HG03045 (cell line): ENCODE results near the gene RNU4-1.
A peak's percentile ranks its signal among the peaks of the same experiment; 100 is the strongest.
"Not testable (repeated sequence)": the region's sequence is repeated elsewhere in the genome, so short reads cannot be mapped to it uniquely, and the experiment has no call there.

ENCODE experiments used
- ATAC-seq: cut with Tn5 transposase; IDR thresholded peaks from one replicate; pipeline ENCODE4 v1.9.1; 2021; ENCODE audit warnings: mild to moderate bottlenecking, moderate library complexity; ENCODE audit not compliant: unreplicated experiment

The RNU4-1 gene

DNA sequence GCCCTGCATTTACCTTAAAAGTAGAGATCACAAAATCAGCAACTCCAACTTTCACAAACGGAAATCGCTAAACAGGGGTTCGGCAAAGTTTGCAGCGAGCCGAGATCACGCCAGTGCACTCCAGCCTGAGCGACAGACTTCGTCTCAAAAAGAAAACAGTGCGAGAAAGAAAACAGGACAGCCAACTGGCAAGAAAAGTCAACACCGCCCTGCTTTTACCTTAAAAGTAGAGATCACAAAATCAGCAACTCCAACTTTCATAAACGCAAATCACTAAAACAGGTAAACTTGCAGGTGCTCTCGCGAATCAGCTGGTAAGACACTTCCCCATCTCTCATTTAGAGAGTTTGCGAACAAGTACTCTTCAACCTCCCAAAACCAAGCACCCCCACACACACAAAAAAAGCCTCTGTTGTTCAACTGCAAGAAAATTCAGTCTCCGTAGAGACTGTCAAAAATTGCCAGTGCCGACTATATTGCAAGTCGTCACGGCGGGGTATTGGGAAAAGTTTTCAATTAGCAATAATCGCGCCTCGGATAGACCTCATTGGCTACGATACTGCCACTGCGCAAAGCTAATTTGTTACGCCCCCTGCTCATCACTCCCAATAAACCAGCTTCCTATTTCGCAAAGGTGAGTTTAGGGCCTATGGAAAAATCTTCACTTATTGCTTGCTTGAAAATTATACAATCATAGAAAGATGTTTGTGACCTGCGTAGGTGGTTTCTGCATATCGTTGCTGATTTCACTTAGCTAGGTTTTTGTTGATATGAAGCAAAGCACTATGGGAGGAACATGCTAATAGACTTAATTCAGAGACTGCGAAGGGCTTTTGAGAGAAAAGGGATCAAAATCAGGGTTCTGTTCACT is at the start of gene RNU4-1:
Gene RNU4-1 (minus strand): TSS at position 577 of the 871 bp plus-strand sequence.
- peak; percentile 43 for ATAC-seq

DNA sequence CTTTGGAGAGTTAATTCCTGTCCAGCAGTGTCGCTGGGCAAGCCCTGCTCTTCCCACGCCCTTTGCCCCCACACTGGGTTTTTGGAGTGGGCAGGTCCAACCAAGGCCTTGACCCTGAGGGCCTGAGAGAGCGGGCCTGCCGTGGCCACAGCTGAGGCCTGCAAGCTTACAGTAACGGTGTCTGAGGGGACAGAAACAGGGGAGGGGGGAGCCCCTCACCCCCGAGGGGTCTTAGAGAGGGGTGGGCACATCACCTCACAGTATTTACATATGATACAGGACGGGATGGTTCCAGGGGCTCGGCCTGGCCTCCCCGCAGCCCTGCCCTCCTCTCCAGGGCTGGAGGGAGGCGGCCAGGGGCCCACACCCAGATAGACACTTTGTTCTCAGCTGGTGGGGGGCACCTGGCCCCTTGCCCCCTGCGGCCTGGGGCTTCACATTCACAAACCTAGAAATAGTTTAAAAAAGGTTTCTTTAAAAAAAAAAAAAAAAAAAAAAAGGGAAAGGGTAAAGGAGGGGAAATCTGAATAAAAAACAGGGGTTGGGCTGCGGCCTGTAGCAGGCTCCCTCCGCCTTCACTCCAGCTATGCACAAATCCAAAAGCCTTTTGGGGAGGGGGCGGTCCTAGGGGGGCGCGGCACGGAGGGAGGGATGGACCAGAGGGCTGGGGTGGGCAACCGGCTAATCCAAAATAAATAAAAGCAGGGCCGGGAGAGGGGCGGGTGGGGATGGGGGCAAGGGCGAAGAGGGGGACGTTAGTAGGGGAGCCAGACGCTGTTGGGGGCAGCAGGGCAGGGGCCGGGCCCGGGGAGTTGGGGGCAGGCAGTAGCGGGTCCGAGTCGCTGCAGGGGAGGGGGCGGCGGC is 49.4 kb upstream of the RNU4-1 start:
- no peak for ATAC-seq

DNA sequence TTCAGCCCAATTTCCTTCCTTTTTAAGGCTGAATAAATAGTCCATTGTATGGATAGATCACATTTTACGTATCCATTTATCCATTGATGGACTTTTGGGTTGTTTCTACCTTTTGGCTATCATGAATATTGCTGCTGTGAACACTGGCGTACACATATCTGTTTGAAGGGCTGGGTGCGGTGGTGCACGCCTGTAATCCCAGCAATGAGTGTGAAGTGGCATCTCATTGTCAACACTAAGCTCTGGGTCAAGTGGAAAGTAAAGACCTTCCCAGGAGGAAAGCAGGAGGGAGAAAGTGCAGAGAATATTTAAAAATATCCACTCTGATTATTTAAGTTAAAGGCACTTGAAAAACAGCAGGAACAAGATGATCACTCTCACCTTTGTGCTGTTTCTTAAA is 46.2 kb upstream of the RNU4-1 start:
- ATAC-seq, result no peak

DNA sequence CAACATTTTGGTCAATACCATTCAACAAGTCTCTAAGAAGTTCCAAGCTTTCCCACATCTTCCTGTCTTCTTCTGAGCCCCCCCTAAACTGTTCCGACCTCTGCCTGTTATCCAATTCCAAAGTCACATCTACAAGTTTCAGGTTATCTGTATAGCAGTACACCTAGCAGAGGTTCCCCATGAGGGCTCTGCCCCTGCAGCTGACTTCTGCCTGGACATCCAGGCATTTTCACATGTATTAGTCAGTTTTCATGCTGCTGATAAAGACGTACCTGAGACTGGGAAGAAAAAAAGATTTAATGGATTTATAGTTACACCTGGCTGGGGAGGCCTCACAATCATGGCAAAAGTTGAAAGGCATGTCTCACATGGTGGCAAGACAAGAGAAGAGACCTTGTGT is 44.7 kb upstream of the RNU4-1 start:
- no peak for ATAC-seq

DNA sequence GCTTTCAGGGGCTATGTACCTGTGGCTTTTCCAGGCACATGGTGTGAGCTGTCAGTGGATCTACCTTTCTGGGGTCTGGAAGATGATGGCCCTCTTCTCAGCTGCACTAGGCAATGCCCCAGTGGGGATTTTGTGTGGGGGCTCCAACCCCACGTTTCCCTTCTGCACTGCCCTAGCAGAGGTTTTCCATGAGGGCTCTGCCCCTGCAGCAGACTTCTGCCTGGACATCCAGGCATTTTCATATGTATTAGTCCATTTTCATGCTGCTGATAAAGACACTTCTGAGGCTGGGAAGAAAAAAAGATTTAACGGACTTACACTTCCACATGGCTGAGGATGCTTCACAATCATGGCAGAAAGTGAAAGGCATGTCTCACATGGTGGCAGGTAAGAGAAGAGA is 43.4 kb upstream of the RNU4-1 start:
- ATAC-seq, result not testable (repeated sequence)

DNA sequence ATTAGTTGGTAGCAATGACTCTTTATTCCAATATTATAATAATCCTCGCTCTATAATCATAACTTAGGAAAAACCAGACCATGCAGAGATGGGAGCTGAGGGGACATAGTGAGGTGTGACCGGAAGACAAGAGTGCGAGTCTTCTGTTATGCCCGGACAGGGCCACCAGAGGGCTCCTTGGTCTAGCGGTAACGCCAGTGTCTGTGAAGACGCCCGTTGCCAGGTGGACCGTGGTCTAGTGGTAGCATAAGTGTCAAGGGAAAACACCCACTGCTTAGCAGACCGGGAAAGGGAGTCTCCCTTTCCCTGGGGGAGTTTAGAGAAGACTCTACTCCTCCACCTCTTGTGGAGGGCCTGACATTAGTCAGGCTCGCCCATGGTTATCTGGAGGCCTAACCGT is 42.4 kb upstream of the RNU4-1 start:
- not testable (repeated sequence) for ATAC-seq

DNA sequence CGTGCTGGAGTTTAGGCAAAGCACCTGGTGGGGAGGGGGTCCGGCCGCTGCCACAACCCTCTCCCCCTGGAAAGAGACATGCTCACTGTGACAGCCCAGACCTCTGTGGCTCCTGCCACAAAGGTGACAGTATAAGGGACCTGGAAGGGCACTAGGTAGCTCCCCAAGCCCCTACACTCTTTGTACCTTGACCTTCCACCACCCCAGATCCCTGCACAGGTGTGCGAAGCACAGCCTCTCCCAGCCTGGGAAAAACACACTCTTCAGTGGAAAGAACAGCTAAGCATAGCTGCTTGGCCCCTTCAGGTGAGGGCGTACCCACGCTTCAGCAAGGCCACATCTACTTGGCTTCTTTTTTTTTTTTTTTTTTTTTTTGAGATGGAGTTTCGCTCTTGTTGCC is 39.5 kb upstream of the RNU4-1 start:
- no peak for ATAC-seq

DNA sequence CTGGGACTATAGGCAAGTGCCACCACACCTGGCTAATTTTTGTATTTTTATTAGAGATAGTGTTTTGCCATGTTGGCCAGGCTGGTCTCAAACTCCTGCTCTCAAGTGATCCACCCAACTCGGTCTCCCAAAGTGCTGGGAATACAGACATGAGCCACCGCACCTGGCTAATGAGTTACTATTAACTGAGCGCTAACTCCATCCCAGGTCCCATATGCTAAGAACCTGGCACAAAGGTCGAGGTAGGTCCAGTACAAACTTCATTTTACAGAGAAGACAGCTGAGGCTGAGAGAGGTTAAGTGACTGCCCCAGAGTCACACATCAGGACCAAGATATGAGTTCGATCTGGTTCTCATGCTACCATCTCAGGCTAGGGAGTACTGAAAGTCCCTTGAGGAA is 39.0 kb upstream of the RNU4-1 start:
- ATAC-seq, result no peak

DNA sequence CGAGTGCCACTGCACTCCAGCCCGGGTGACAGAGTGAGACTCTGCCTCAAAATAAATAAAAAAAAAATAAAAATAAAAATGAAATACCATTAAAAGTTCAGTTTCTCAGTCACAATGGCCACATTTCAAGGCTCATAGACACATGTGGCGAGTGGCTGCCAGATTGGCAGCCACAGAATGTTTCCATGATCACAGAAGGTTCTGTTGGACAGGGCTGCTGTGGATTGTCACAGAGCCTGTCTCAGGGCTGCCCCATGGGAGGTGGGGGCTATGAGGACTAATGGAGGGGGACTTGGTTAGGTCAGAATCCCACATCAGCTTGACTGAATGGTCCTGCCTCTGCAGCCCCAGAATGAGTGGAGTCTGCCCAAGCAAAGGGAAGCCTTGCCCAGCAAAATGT is 38.4 kb upstream of the RNU4-1 start:
- no peak for ATAC-seq

DNA sequence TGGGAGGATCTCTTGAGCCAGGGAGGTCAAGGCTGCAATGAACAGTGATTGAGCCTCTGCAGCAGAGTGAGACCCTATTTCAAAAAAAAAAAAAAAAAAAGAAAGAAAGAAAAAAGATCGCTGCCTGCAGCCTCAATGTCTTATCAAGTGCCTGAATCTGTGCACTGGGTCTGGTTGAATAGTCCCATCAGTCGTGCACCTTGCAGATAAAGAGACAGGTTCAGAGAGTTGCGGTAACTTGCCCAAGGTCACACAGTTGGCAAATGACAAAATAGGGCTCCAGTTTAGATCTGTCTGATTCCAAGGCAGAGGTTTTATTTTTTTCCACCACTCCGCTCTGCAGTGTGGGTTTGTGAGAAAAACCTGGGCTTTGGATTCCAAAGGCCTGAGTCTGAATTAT is 35.2 kb upstream of the RNU4-1 start:
- no peak for ATAC-seq

DNA sequence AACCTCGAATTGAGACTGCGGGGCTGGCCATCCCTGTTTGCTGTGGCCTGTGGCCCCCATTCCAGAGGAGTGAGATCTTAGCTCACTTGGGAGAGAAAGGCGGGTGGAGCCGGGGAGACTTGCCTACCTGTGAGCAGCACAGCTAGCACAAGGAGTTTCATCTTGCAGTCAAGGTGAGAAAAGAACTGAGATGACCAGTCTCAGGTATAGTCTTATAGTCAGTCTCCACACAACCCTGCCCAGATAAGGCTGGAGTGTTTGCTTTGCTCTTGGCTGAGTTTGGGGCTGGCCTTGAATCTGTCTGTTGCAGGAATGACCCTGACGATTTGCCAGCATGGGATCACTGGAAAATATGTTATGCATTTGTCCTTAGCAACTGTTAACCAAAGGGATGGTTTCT is 34.6 kb upstream of the RNU4-1 start, which contains the start of gene PLA2G1B:
Gene PLA2G1B (minus strand): TSS at position 187 of the 400 bp plus-strand sequence. CDS start 26 bp downstream, at position 161.
- no peak for ATAC-seq

DNA sequence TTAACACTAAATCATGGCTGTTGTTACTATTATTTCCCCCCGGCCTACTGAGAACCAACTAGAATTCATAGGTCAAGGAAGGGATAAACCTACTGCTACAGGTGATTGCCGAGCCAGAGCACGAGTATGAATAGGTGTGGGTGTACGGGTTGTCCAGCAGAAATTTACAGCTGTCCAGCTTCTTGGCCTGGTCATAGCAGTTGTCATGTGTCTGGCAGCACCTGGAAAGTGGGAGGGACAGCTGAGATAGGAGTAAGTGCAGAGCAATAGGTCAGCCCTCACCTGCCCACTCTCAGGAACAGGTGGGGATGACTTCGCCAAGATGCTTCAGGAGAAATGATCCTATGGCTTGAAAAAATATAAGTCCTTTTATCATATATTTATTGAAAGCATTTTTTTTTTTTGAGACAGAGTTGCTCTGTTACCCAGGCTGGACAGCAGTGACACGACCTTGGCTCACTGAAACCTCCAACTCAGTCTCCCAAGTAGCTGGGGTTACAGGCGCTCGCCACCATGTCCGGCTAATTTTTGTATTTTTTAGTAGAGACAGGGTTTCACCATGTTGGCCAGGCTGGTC is 31.9 kb upstream of the RNU4-1 start:
- no peak for ATAC-seq

DNA sequence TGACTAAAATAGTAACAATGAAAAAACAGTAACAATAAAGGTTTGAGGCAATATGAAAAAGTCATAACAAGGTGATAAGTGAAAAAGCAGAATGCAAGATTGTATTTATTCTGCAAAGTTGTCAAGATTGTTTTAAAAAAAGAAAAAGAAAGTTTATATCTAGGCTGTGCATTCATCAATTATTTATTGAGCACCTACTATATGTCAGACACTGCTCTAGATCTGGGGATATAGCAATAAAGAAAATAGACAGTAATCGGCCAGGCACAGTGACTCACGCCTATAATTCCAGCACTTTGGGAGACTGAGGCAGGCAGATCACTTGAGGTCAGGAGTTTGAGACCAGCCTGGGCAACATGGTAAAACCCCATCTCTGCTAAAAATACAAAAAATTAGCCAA is 30.7 kb upstream of the RNU4-1 start:
- no peak for ATAC-seq

DNA sequence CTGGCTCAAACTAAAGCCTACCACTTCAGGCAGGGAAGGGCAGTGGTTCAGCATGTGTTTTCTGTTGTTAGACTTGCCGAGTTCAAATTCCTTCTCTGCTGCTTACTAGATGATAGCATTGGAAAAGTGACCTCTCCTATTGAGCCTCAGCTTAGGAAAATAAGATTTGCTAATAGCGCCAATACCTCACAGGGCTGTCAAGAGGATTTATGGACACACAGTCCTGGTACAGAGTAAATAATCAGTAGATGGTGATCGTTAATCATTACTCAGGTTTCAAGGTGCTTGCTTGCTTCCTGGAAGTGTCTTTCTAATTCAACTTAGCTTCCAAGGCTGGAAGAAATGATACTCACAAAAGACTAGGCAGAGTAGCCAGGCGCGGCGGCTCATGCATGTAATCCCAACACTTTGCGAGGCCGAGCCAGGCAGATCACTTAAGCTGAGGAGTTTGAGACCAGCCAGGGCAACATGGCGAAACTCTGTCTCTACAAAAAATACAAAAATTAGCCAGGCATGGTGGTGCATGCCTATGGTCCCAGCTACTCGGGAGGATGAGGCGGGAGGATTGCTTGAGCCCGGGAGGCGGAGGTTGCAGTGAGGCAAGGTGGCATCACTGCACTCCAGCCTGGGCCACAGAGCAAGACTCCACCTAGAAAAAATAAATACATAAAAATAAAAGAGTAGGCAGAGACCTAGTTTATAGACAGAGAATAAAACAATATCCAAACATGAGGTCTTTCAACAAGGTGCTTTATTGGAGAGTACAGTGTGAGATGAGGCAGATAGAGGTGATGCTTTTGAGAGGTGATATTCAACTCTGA is 28.6 kb upstream of the RNU4-1 start:
- ATAC-seq, result no peak

DNA sequence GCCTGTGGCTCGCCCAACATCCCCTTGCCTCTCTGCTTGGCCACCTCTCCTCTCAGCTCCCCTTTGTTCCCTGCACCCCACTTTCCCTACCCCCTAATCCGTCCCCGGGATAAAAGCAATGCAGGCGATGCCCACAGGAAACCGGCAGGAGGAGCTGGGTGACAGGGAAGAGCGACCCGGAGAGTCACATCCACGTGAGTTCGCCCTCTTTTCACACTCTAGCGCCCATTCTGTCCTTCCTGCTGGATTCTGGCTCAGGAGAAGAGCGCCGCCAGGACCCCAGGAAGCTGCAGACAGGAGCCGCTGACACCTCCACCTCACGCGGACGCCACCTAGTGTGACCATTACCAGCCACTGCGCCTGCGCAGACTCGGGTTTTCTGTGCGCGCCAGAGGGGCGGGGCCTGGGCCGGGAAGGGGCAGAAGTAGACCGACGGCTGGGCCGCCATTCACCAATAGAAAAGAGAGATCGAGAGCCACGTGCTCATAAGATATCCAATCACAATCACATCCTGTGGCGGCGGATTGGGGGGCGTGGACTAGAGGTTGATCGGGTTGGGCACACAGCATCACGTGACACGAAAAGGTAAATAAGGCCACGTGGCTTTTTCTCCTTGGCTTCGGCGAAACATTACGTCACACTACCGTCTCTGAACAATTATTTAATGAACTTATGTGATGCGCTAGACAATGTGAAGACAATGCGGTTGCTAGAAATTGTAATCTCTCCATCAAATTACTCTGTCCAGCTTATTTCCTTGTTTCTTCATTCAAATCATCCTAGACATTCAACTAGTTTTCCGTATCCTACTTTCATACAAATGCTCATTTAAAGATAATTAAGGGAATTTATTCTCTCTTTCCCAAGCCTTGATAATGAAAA is 24.4 kb upstream of the RNU4-1 start:
- peak; percentile 99 for ATAC-seq

DNA sequence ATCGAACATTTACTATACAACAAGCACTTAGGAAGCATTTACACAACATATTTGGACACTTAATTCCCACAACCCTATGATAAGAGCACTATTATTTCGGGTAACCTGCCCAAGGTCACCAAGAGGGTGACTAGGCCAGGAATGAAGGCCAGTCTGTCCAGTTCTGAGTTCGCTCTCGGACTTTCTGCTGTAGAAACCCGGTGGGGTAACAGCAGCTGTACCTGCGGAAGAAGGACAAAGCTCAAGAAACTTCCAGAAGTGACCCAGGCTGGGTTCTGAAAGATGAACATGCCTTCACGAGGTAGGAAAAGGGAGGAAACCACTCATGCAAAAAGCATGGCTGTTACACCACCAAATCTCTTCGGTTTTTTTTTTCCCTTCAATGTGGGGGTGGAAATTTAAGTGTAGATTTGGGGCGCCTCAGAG is 23.8 kb upstream of the RNU4-1 start:
- no peak for ATAC-seq

DNA sequence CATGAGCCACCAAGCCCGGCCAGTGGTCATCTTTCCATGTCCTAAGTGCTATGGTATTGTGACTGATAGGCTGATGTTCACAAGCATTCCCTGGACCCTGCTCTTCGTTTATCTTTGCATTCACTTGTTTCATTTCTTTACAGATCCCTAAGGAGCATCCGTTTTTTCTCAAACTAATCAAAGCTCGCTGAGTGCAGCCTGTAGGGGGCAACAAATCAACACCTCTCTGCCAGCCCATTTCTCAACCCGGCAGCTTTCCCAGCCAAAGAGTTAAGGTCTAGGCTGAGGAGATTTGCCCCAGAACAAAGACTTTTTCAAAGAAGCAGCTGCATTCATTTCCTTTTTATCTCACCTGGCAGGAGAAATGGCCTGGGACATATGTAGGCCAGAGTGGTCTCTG is 21.2 kb upstream of the RNU4-1 start:
- ATAC-seq, result no peak

DNA sequence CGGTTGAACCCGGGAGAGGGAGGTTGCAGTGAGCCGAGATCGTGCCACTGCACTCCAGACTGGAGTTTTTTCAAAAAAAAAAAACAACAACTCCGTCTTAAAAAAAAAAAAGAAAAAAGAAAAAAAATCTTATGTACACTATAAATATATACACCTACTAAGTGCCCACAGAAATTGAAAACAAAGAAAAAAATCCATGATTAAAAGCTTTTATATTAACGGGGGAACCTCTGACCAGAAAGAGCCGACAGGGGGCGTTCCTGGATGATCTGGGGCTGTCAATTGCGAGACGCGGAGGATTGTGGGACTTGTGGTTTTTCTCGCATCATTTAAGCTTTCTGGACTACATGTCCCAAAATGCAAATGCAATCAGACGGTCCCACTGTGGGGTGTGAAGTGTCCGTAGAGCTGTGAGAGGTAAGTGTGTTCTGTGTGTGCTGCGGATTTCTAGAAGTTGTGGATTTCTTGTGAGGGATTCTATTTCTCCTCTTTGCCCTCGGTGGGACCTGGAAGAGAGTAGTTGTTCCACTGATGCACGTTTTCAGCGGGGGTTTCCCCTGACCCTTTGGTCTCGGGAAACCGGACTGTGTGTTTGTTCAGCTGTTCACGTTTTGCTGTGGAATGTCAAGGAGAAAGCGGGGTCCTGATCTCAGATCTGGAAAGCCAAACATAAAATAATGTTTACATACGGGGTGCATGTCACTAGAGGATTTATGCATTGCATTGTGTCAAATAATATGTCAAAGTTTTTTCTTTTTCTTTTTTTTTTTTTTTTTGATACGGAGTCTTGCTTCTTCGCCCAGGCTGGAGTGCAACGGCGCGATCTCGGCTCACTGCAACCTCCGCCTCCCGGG is 9.2 kb upstream of the RNU4-1 start, which contains the start of gene SIRT4:
Gene SIRT4 (plus strand): TSS at position 360 of the 854 bp plus-strand sequence. CDS start 1,241 bp downstream, outside the sequence.
- ATAC-seq, result peak; percentile 91

DNA sequence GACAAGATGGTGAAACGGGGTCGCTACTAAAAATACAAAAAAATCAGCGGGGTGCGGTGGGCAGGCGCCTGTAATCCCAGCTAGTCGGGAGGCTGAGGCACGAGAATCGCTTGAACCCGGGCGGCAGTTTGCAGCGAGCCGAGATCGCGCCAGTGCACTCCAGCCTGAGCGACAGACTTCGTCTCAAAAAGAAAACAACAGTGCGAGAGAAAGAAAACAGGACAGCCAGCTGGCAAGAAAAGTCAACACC is 701 bp downstream of the RNU4-1 start:
- peak; percentile 4 for ATAC-seq
